HEK293 (cell line): ENCODE data around the gene STK38.

Experiments used
- CTCF ChIA-PET: fragments of 350-600 bp; formaldehyde crosslinking; extraction: SDS; loops from one replicate; lab custom pipeline; 2021; ENCODE audit warnings: antibody characterized with exemption; lab: Yijun Ruan, JAX
- POLR2A ChIA-PET: fragments of 300-600 bp; formaldehyde crosslinking; extraction: SDS; loops from one replicate; lab custom pipeline; 2020; ENCODE audit warnings: antibody characterized with exemption, inconsistent platforms; lab: Yijun Ruan, JAX
- H3K27ac ChIP-seq: fragments of 200-500 bp; sonication (Bioruptor generic); 2 replicates; pipeline ENCODE4 v1.5.1; 2014; ENCODE audit warnings: low read depth, low read length, control low read depth, inconsistent platforms; ENCODE audit errors: extremely low read depth
- H3K36me3 ChIP-seq, 2 experiments: fragments of 200-500 bp in 1 of 2; sonication (Bioruptor generic) in 1 of 2; 1 replicate in 1 of 2; 2 replicates in 1 of 2; pipeline ENCODE4 v1.5.1; 2014 to 2017; ENCODE audit warnings: inconsistent platforms in 2 of 2, low read length in 2 of 2; ENCODE audit not compliant: control insufficient read depth in 2 of 2, insufficient read depth in 1 of 2
- H3K4me1 ChIP-seq: fragments of 200-500 bp; sonication (Bioruptor generic); 2 replicates; pipeline ENCODE4 v1.5.1; 2014; ENCODE audit warnings: mild to moderate bottlenecking, low read length, inconsistent platforms; ENCODE audit not compliant: control insufficient read depth, insufficient read depth
- H3K4me3 ChIP-seq: 2 replicates; pipeline ENCODE4 v1.5.1; 2011; ENCODE audit warnings: low read depth, mild to moderate bottlenecking, control low read depth, low read length, moderate library complexity
- H3K9me3 ChIP-seq: fragments of 200-500 bp; sonication (Bioruptor generic); 2 replicates; pipeline ENCODE4 v1.5.1; 2014; ENCODE audit warnings: low read depth, low read length, inconsistent platforms; ENCODE audit not compliant: control insufficient read depth, insufficient read depth
- EGR2 ChIP-seq: fragments of 450-650 bp; formaldehyde crosslinking; IDR thresholded peaks from 2 replicates; pipeline ENCODE4 v1.5.1; 2016; ENCODE audit warnings: low read depth, missing biosample characterization, missing genetic modification characterization
- GLIS1 ChIP-seq: fragments of 450-650 bp; formaldehyde crosslinking; IDR thresholded peaks from 2 replicates; pipeline ENCODE4 v1.5.1; 2016; ENCODE audit warnings: missing biosample characterization, missing genetic modification characterization
- KLF1 ChIP-seq: fragments of 450-650 bp; formaldehyde crosslinking; IDR thresholded peaks from 2 replicates; pipeline ENCODE4 v1.5.1; 2016; ENCODE audit warnings: missing biosample characterization, missing genetic modification characterization
- KLF10 ChIP-seq: fragments of 450-650 bp; IDR thresholded peaks from 2 replicates; pipeline ENCODE4 v1.5.1; 2018; ENCODE audit warnings: missing biosample characterization, mild to moderate bottlenecking, missing genetic modification characterization
- KLF9 ChIP-seq: fragments of 450-650 bp; formaldehyde crosslinking; IDR thresholded peaks from 2 replicates; pipeline ENCODE4 v1.5.1; 2016; ENCODE audit warnings: missing biosample characterization, missing genetic modification characterization, low read depth
- SP2 ChIP-seq: fragments of 450-650 bp; formaldehyde crosslinking; IDR thresholded peaks from 2 replicates; pipeline ENCODE4 v1.5.1; 2016; ENCODE audit warnings: missing biosample characterization, missing genetic modification characterization
- ZBTB7A ChIP-seq: fragments of 450-650 bp; formaldehyde crosslinking; IDR thresholded peaks from 2 replicates; pipeline ENCODE4 v1.5.1; 2016; ENCODE audit warnings: low read depth, missing biosample characterization, missing genetic modification characterization
- ZNF169 ChIP-seq: fragments of 450-650 bp; formaldehyde crosslinking; IDR thresholded peaks from 2 replicates; pipeline ENCODE4 v1.5.1; 2016; ENCODE audit warnings: missing biosample characterization, missing genetic modification characterization
- ZNF223 ChIP-seq: fragments of 450-650 bp; formaldehyde crosslinking; IDR thresholded peaks from 2 replicates; pipeline ENCODE4 v1.5.1; 2016; ENCODE audit warnings: missing biosample characterization, missing genetic modification characterization
- ZNF274 ChIP-seq, 2 experiments: fragments of 200-500 bp in 1 of 2; fragments of 450-650 bp in 1 of 2; sonication (Bioruptor generic) in 1 of 2; formaldehyde crosslinking in 1 of 2; IDR thresholded peaks; 2 replicates each; pipeline versions ENCODE4 v1.5.1 to v1.6.1; 2014 to 2016; ENCODE audit warnings: borderline replicate concordance in 1 of 2, inconsistent platforms in 1 of 2, low read length in 1 of 2, missing biosample characterization in 1 of 2, missing genetic modification characterization in 1 of 2
- ZNF302 ChIP-seq: fragments of 450-650 bp; formaldehyde crosslinking; IDR thresholded peaks from 2 replicates; pipeline ENCODE4 v1.5.1; 2016; ENCODE audit warnings: missing biosample characterization, missing genetic modification characterization, low read depth
- ZNF354C ChIP-seq: fragments of 450-650 bp; formaldehyde crosslinking; IDR thresholded peaks from 2 replicates; pipeline ENCODE4 v1.5.1; 2016; ENCODE audit warnings: missing biosample characterization, missing genetic modification characterization, low read depth, borderline replicate concordance
- ZNF48 ChIP-seq: fragments of 450-650 bp; formaldehyde crosslinking; IDR thresholded peaks from 2 replicates; pipeline ENCODE4 v1.5.1; 2016; ENCODE audit warnings: missing biosample characterization, missing genetic modification characterization
- ZNF529 ChIP-seq: fragments of 450-650 bp; formaldehyde crosslinking; IDR thresholded peaks from 2 replicates; pipeline ENCODE4 v1.5.1; 2017; ENCODE audit warnings: missing genetic modification characterization, missing biosample characterization; ENCODE audit not compliant: insufficient replicate concordance
- ZNF530 ChIP-seq: fragments of 450-650 bp; formaldehyde crosslinking; IDR thresholded peaks from 2 replicates; pipeline ENCODE4 v1.5.1; 2016; ENCODE audit warnings: low read depth, missing biosample characterization, missing genetic modification characterization
- ZNF548 ChIP-seq: fragments of 450-650 bp; formaldehyde crosslinking; IDR thresholded peaks from 2 replicates; pipeline ENCODE4 v1.5.1; 2016; ENCODE audit warnings: missing biosample characterization, missing genetic modification characterization
- ZNF707 ChIP-seq: fragments of 450-650 bp; formaldehyde crosslinking; IDR thresholded peaks from 2 replicates; pipeline ENCODE4 v1.5.1; 2016; ENCODE audit warnings: missing biosample characterization, missing genetic modification characterization
- ZNF768 ChIP-seq: fragments of 450-650 bp; formaldehyde crosslinking; IDR thresholded peaks from 2 replicates; pipeline ENCODE4 v1.5.1; 2018; ENCODE audit warnings: missing biosample characterization, mild to moderate bottlenecking, missing genetic modification characterization
- ZNF830 ChIP-seq: fragments of 450-650 bp; IDR thresholded peaks from 2 replicates; pipeline ENCODE4 v1.5.0; 2018; ENCODE audit warnings: missing biosample characterization, missing genetic modification characterization, low read depth, mild to moderate bottlenecking, moderate library complexity
- ZSCAN16 ChIP-seq: fragments of 450-650 bp; formaldehyde crosslinking; IDR thresholded peaks from 2 replicates; pipeline ENCODE4 v1.5.1; 2016; ENCODE audit warnings: missing biosample characterization, missing genetic modification characterization
- TF ChIP-seq, protein P1 (sequence below): fragments of 450-650 bp; formaldehyde crosslinking; IDR thresholded peaks from 2 replicates; pipeline ENCODE4 v1.5.1; 2016; ENCODE audit warnings: missing biosample characterization, missing genetic modification characterization
- TF ChIP-seq, protein P2 (sequence below): fragments of 450-650 bp; IDR thresholded peaks from 2 replicates; pipeline ENCODE4 v1.5.1; 2018; ENCODE audit warnings: missing biosample characterization, missing genetic modification characterization
- TF ChIP-seq, protein P3 (sequence below): fragments of 450-650 bp; formaldehyde crosslinking; IDR thresholded peaks from 2 replicates; pipeline ENCODE4 v1.5.1; 2016; ENCODE audit warnings: missing biosample characterization, missing genetic modification characterization
- TF ChIP-seq, protein P4 (sequence below): fragments of 450-650 bp; formaldehyde crosslinking; IDR thresholded peaks from 2 replicates; pipeline ENCODE4 v1.5.0; 2017; ENCODE audit warnings: missing biosample characterization, missing genetic modification characterization, borderline replicate concordance

The STK38 gene

DNA sequence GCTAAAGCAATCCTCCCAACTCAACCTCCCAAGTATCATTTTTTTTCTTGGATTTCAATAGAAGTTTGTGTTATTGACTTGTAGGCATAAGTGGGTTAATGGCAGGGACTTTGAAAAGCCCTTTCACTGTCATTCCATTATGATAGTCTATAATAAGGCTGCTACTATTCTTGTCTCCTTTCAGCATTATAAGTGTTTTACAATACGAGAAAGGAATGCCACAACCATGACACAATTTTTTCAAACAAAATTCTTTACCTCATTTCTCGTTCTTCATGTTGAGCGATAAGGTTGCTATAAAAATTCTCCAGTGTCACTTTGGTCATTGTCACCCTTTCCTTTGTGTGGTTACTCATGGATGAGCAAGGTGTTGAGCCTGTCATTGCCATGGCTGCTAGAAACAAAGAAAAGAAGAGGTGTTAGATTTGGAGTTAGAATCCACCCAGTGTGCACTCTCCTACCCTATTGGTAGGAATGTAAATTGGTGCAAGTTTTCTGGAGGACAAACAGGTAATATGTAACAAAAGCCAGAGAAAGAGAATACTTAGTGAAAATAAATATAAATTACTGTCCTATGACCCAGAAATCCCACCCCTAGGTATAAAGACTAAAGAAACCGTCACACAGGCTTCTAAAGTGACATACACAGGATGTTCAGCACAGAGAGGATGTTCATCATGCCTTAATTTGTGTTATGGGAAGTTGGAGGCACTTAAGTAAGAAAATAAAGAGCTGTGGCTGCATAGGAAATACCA is 7.3 kb downstream of the STK38 start:
- H3K4me3 ChIP-seq = no peak overlapping the region
- H3K27ac ChIP-seq = no peak overlapping the region
- H3K4me1 ChIP-seq = peaks cover 6% of the 10 kb centered on the region; the same call in 1 of the 2 replicates
- peaks cover 42 to 49% of the 10 kb centered on the region in 2 experiments for H3K36me3 ChIP-seq
- no peak for TF ChIP-seq ZNF768 (tag by site-specific recombination)
- no peak for TF ChIP-seq GLIS1
- TF ChIP-seq, protein P1, sequence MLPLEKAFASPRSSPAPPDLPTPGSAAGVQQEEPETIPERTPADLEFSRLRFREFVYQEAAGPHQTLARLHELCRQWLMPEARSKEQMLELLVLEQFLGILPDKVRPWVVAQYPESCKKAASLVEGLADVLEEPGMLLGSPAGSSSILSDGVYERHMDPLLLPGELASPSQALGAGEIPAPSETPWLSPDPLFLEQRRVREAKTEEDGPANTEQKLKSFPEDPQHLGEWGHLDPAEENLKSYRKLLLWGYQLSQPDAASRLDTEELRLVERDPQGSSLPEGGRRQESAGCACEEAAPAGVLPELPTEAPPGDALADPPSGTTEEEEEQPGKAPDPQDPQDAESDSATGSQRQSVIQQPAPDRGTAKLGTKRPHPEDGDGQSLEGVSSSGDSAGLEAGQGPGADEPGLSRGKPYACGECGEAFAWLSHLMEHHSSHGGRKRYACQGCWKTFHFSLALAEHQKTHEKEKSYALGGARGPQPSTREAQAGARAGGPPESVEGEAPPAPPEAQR (tag by site-specific recombination) = no peak
- TF ChIP-seq ZNF529 (tag by site-specific recombination) = no peak
- TF ChIP-seq ZNF354C (tag by site-specific recombination) = no peak
- TF ChIP-seq, protein P2, sequence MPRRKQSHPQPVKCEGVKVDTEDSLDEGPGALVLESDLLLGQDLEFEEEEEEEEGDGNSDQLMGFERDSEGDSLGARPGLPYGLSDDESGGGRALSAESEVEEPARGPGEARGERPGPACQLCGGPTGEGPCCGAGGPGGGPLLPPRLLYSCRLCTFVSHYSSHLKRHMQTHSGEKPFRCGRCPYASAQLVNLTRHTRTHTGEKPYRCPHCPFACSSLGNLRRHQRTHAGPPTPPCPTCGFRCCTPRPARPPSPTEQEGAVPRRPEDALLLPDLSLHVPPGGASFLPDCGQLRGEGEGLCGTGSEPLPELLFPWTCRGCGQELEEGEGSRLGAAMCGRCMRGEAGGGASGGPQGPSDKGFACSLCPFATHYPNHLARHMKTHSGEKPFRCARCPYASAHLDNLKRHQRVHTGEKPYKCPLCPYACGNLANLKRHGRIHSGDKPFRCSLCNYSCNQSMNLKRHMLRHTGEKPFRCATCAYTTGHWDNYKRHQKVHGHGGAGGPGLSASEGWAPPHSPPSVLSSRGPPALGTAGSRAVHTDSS (tag by site-specific recombination) = no peak
- TF ChIP-seq ZNF830 (tag by site-specific recombination) = no peak
- no peak for TF ChIP-seq ZNF302 (tag by site-specific recombination)
- no peak for TF ChIP-seq ZSCAN16 (tag by site-specific recombination)
- TF ChIP-seq EGR2 (tag by site-specific recombination) = no peak
- TF ChIP-seq KLF10 (tag by site-specific recombination) = no peak
- TF ChIP-seq ZNF169 = no peak
- TF ChIP-seq, all 188 proteins: peak for 0
- no peaks in the 10 kb centered on the region for H3K9me3 ChIP-seq
- POLR2A ChIA-PET = interaction anchor here (0.6 kb wide), 1 partner anchor 32 kb away, joined by 6 read pairs; no protein-coding TSS in a partner anchor
- CTCF ChIA-PET = no interaction called here

DNA sequence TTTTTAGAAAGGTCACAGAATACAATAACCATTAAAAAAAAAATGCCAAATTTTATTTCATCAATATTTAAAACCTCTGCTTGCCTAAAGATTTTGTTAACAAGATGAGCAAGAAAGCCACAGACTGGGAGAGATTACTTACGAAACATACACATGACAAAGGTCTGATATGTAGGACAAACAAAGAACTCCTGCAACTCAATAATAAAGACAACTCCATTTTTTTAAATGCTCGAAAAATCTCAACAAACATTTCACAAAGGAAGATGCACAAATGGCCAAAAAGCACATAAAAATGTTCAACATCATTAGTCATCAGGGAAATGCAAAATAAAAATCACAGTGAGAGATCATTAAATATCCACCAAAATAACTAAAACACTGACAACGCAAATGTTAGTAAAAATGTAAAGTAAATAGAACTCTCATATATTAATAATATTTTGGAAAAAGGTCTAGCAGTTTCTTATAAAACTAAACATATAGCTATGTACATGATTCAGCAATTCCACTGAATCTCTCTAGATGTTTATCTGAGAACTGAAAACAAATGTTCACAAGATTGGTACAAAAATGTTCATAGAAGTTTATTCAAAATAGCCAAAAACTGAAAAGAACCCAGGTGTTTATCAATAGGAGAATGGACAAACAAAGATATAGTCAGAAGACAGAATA is 10.3 kb downstream of the STK38 start:
- Histone ChIP-seq H3K36me3 (peaks cover 46 to 59% of the 10 kb centered on the region in 2 experiments), H3K9me3 (no peaks in the 10 kb centered on the region), H3K4me3 (no peak overlapping the region), H3K27ac (no peak overlapping the region), H3K4me1 (0 out of 2 replicates have a peak, but pooled peaks cover 3% of the 10 kb centered on the region)
- POLR2A ChIA-PET = no interaction called here
- CTCF ChIA-PET = interaction anchor here (0.7 kb wide), 2 partner anchors 21 to 183 kb away, joined by 3 to 4 read pairs; no protein-coding TSS in a partner anchor
- no peak for TF ChIP-seq ZNF530 (tag by site-specific recombination)
- no peak for TF ChIP-seq KLF1 (tag by site-specific recombination)
- no peak for TF ChIP-seq ZNF274 (IDR thresholded peaks at IDR 0.05; ENCODE audit: low read length)
- TF ChIP-seq ZNF274 (tag by site-specific recombination; IDR thresholded peaks at IDR 0.05; ENCODE audit: borderline replicate concordance) = no peak
- TF ChIP-seq ZNF548 (tag by site-specific recombination) = no peak
- no peak for TF ChIP-seq ZNF223 (tag by site-specific recombination)
- no peak for TF ChIP-seq SP2
- TF ChIP-seq ZNF48 = no peak
- TF ChIP-seq, protein P3, sequence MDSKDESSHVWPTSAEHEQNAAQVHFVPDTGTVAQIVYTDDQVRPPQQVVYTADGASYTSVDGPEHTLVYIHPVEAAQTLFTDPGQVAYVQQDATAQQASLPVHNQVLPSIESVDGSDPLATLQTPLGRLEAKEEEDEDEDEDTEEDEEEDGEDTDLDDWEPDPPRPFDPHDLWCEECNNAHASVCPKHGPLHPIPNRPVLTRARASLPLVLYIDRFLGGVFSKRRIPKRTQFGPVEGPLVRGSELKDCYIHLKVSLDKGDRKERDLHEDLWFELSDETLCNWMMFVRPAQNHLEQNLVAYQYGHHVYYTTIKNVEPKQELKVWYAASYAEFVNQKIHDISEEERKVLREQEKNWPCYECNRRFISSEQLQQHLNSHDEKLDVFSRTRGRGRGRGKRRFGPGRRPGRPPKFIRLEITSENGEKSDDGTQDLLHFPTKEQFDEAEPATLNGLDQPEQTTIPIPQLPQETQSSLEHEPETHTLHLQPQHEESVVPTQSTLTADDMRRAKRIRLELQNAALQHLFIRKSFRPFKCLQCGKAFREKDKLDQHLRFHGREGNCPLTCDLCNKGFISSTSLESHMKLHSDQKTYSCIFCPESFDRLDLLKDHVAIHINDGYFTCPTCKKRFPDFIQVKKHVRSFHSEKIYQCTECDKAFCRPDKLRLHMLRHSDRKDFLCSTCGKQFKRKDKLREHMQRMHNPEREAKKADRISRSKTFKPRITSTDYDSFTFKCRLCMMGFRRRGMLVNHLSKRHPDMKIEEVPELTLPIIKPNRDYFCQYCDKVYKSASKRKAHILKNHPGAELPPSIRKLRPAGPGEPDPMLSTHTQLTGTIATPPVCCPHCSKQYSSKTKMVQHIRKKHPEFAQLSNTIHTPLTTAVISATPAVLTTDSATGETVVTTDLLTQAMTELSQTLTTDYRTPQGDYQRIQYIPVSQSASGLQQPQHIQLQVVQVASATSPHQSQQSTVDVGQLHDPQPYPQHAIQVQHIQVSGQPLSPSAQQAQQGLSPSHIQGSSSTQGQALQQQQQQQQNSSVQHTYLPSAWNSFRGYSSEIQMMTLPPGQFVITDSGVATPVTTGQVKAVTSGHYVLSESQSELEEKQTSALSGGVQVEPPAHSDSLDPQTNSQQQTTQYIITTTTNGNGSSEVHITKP (tag by site-specific recombination) = no peak
- TF ChIP-seq KLF9 (tag by site-specific recombination) = no peak
- TF ChIP-seq, protein P4, sequence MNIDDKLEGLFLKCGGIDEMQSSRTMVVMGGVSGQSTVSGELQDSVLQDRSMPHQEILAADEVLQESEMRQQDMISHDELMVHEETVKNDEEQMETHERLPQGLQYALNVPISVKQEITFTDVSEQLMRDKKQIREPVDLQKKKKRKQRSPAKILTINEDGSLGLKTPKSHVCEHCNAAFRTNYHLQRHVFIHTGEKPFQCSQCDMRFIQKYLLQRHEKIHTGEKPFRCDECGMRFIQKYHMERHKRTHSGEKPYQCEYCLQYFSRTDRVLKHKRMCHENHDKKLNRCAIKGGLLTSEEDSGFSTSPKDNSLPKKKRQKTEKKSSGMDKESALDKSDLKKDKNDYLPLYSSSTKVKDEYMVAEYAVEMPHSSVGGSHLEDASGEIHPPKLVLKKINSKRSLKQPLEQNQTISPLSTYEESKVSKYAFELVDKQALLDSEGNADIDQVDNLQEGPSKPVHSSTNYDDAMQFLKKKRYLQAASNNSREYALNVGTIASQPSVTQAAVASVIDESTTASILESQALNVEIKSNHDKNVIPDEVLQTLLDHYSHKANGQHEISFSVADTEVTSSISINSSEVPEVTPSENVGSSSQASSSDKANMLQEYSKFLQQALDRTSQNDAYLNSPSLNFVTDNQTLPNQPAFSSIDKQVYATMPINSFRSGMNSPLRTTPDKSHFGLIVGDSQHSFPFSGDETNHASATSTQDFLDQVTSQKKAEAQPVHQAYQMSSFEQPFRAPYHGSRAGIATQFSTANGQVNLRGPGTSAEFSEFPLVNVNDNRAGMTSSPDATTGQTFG = no peak
- TF ChIP-seq ZBTB7A (tag by site-specific recombination) = no peak
- TF ChIP-seq ZNF707 (tag by site-specific recombination) = no peak
